BLaER1 (cell line): ENCODE data around the gene MRPS33.

Experiments
- H3K27ac ChIP-seq: shearing (Covaris generic); formaldehyde crosslinking; 2 replicates; pipeline ENCODE4 v1.8.1; 2022
- H3K27me3 ChIP-seq: shearing (Covaris generic); formaldehyde crosslinking; 2 replicates; pipeline ENCODE4 v1.8.1; 2022
- H3K36me3 ChIP-seq: shearing (Covaris generic); formaldehyde crosslinking; 2 replicates; pipeline ENCODE4 v1.8.1; 2022
- H3K4me1 ChIP-seq: shearing (Covaris generic); formaldehyde crosslinking; 2 replicates; pipeline ENCODE4 v1.8.1; 2022
- H3K4me2 ChIP-seq: shearing (Covaris generic); formaldehyde crosslinking; 2 replicates; pipeline ENCODE4 v1.8.1; 2022
- H3K4me3 ChIP-seq: shearing (Covaris generic); formaldehyde crosslinking; 2 replicates; pipeline ENCODE4 v1.8.1; 2022
- H3K9ac ChIP-seq: shearing (Covaris generic); formaldehyde crosslinking; 2 replicates; pipeline ENCODE4 v1.8.1; 2022
- H3K9me3 ChIP-seq: shearing (Covaris generic); formaldehyde crosslinking; 2 replicates; pipeline ENCODE4 v1.8.1; 2022
- H4K20me1 ChIP-seq: shearing (Covaris generic); formaldehyde crosslinking; 2 replicates; pipeline ENCODE4 v1.8.1; 2022
- Cebpa-rat ChIP-seq: shearing (Covaris generic); IDR thresholded peaks from 2 replicates; pipeline ENCODE4 v1.8.1; 2022

Gene MRPS33

GRCh38 chr7:141028767-141029166 lies 14.0 kb upstream of the MRPS33 start:
- H3K4me1 ChIP-seq, result no peaks in the 10 kb centered on the region
- no peak overlapping the region for H3K9ac ChIP-seq
- H3K9me3 ChIP-seq, result peaks cover 15% of the 10 kb centered on the region
- no peak overlapping the region for H3K27ac ChIP-seq
- H3K27me3 ChIP-seq, result no peaks in the 10 kb centered on the region
- no peak overlapping the region for H3K4me3 ChIP-seq
- H3K36me3 ChIP-seq, result no peaks in the 10 kb centered on the region
- no peak for TF ChIP-seq Cebpa-rat
- no peak overlapping the region for H3K4me2 ChIP-seq
- no peaks in the 10 kb centered on the region for H4K20me1 ChIP-seq

- Histone ChIP-seq H3K27ac (no peak overlapping the region), H3K9ac (no peak overlapping the region), H4K20me1 (no peaks in the 10 kb centered on the region), H3K27me3 (no peaks in the 10 kb centered on the region), H3K4me1 (no peaks in the 10 kb centered on the region), H3K36me3 (no peaks in the 10 kb centered on the region), H3K4me3 (no peak overlapping the region), H3K9me3 (peaks cover 15% of the 10 kb centered on the region), H3K4me2 (no peak overlapping the region)
- no peak for TF ChIP-seq Cebpa-rat
Observed at GRCh38 chr7:141027043-141027442, 12.3 kb upstream of the MRPS33 start.

DNA sequence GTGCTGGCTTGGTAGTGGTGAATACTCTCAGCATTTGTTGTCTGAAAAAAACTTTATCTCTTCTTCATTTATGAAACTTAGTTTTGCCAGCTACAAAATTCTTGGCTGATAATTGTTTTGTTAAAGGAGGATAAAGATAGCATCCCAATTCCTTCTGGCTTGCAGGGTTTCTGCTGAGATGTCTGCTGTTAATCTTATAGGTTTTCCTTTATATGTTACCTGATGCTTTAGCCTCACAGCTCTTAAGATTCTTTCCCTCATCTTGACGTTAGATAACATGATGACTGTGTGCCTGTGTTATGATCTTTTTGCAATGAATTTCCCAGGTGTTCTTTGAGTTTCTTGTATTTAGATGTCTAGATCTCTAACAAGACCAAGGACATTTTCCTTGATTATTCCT lies 9.9 kb upstream of the MRPS33 start:
- Histone ChIP-seq H3K4me2 (no peak overlapping the region), H3K36me3 (no peaks in the 10 kb centered on the region), H3K4me1 (no peaks in the 10 kb centered on the region), H3K27ac (no peak overlapping the region), H3K27me3 (no peaks in the 10 kb centered on the region), H3K4me3 (no peak overlapping the region), H3K9ac (no peak overlapping the region), H4K20me1 (no peaks in the 10 kb centered on the region), H3K9me3 (peaks cover 15% of the 10 kb centered on the region)
- TF ChIP-seq Cebpa-rat, result no peak

DNA sequence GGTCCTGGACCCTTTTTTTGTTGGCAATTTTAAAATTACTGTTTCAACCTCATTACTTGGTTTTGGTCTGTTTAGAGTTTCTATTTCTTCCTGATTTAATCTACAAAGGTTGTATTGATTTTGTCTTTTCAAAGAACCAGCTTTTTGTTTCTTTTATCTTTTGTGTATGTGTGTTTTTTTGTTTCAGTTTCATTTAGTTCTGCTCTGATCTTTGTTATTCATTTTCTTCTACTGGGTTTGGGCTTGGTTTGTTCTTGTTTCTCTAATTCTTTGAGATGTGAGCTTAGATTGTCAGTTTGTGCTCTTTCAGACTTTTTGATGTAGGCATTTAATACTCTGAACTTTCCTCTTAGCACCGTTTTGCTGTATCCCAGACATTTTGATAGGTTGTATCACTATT lies 8.5 kb upstream of the MRPS33 start:
- Histone ChIP-seq H3K27ac (no peak overlapping the region), H3K4me1 (no peaks in the 10 kb centered on the region), H4K20me1 (no peaks in the 10 kb centered on the region), H3K36me3 (no peaks in the 10 kb centered on the region), H3K27me3 (no peaks in the 10 kb centered on the region), H3K9ac (no peak overlapping the region), H3K4me2 (no peak overlapping the region), H3K4me3 (no peak overlapping the region), H3K9me3 (peaks cover 15% of the 10 kb centered on the region)
- TF ChIP-seq Cebpa-rat, result no peak

DNA sequence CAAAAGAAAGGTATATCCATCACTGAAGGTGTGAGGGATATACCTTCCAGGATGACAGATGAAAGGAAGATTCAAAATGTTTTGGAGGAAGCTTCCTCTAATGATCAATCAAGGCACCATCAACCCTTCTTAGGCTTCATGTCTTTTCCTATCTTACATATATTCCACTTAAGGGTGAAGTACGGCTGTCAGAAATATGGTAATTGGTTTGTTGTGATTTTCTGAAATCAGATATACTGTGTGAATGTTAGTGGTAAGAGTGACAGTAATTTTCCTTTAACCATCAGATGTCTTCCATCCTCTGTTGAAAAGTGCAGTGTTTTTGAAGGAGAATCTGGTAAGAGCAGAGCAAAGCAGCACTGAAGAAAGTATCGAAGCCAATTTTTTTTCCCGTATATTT lies 2.8 kb upstream of the MRPS33 start:
- H4K20me1 ChIP-seq, result no peaks in the 10 kb centered on the region
- no peak for TF ChIP-seq Cebpa-rat

GRCh38 chr7:141016349-141016748 lies 1.6 kb upstream of the MRPS33 start:
- no peak overlapping the region for H3K4me2 ChIP-seq
- no peaks in the 10 kb centered on the region for H3K36me3 ChIP-seq
- H3K4me1 ChIP-seq, result peaks cover 12% of the 10 kb centered on the region
- no peaks in the 10 kb centered on the region for H3K9me3 ChIP-seq
- no peak for TF ChIP-seq Cebpa-rat
- H4K20me1 ChIP-seq, result no peaks in the 10 kb centered on the region
- no peak overlapping the region for H3K9ac ChIP-seq
- H3K4me3 ChIP-seq, result no peak overlapping the region
- no peaks in the 10 kb centered on the region for H3K27me3 ChIP-seq
- no peak overlapping the region for H3K27ac ChIP-seq

More for the DNA sequence above, 2.8 kb upstream of the MRPS33 start:
- Histone ChIP-seq H3K9ac (no peak overlapping the region), H3K4me3 (no peak overlapping the region), H3K27me3 (no peaks in the 10 kb centered on the region), H3K4me1 (peaks cover 12% of the 10 kb centered on the region), H3K9me3 (no peaks in the 10 kb centered on the region), H3K27ac (no peak overlapping the region), H3K4me2 (no peak overlapping the region), H3K36me3 (no peaks in the 10 kb centered on the region)

- H3K9ac ChIP-seq, result peak overlapping the region; percentile 83
- no peak for TF ChIP-seq Cebpa-rat
- H3K4me1 ChIP-seq, result peaks cover 12% of the 10 kb centered on the region
- H3K27me3 ChIP-seq, result no peaks in the 10 kb centered on the region
- peak overlapping the region; percentile 74 for H3K4me3 ChIP-seq
- H3K36me3 ChIP-seq, result peaks cover 16% of the 10 kb centered on the region
- H3K9me3 ChIP-seq, result no peaks in the 10 kb centered on the region
- peak overlapping the region; percentile 80 for H3K4me2 ChIP-seq
- peak overlapping the region; percentile 90 for H3K27ac ChIP-seq
- no peaks in the 10 kb centered on the region for H4K20me1 ChIP-seq
Observed at GRCh38 chr7:141014125-141014523, 628 bp downstream of the MRPS33 start.

- Histone ChIP-seq H3K4me1 (peaks cover 12% of the 10 kb centered on the region), H3K9me3 (no peaks in the 10 kb centered on the region), H3K9ac (no peak overlapping the region), H3K4me3 (no peak overlapping the region), H3K36me3 (peaks cover 20% of the 10 kb centered on the region), H3K4me2 (peak overlapping the region; percentile 80), H3K27ac (no peak overlapping the region), H4K20me1 (no peaks in the 10 kb centered on the region), H3K27me3 (no peaks in the 10 kb centered on the region)
- no peak for TF ChIP-seq Cebpa-rat
Observed at GRCh38 chr7:141013345-141013715, 1.4 kb downstream of the MRPS33 start.

DNA sequence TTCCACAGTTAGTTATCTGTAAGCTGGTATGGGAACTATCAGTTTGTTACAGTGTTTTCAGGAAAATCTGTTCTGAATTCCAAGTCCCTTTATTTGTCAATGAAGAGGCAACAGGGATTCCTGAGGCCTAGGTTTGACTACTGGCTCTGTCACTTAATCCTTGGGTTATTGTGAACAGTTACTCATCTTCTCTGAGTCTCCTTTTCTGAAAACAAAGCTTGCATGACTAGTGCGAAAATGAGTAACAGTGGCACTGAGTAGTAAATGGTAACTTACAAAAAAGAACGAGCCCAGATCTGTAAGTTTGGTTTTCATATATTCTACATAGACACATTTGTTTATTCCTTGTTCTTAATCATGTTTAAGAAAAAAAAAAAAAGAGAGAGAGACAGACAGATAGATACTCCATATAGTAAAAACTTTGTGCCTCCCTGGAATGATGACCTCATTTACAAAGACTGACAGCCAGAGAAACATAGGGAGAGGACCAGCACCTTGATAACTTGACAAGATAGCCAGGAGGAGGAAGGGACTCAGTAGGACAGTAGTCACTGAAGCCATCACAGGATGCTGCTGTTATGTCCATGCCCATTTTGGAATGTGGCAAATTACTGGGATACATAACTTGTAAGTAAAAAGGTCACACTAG lies 1.9 kb downstream of the MRPS33 start:
- Histone ChIP-seq H3K27ac (no peak overlapping the region), H3K36me3 (peaks cover 22% of the 10 kb centered on the region), H4K20me1 (no peaks in the 10 kb centered on the region), H3K9me3 (no peaks in the 10 kb centered on the region), H3K4me2 (peak overlapping the region; percentile 80), H3K27me3 (no peaks in the 10 kb centered on the region), H3K4me1 (peaks cover 12% of the 10 kb centered on the region), H3K4me3 (no peak overlapping the region), H3K9ac (no peak overlapping the region)
- TF ChIP-seq Cebpa-rat, result no peak

DNA sequence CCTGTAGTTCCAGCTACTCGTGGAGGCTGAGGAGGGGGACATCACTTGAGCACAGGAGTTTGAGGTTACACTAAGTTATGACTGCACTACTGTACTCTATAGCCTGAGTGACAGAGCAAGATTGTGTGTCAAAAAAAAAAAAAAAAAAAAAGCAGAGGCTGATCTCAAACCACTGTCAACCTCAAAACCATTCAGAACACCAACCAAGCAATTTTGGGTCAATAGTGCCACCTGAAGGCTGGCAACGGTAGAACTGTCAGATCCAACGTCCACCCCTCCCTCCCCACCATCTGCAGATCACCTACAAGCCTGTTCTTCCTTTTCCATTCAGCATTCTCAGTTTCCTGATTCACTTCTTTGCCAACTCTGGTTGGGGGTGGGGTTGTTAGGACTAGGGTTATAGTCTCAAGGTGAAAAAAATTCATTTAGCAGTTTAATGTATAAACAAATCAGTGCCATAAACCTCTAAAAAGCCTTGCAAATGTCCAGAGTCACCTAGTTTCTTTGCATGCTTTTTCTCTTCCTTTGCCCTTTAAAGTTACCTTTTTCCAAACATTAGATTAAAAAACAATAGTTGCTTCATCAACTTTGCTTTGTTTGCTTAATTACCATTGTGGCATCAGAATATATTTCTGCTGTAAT lies 2.6 kb downstream of the MRPS33 start:
- peaks cover 12% of the 10 kb centered on the region for H3K4me1 ChIP-seq
- H3K36me3 ChIP-seq, result peaks cover 29% of the 10 kb centered on the region
- no peak overlapping the region for H3K4me2 ChIP-seq
- no peaks in the 10 kb centered on the region for H3K27me3 ChIP-seq
- no peaks in the 10 kb centered on the region for H3K9me3 ChIP-seq
- TF ChIP-seq Cebpa-rat, result no peak
- no peaks in the 10 kb centered on the region for H4K20me1 ChIP-seq
- H3K4me3 ChIP-seq, result no peak overlapping the region
- no peak overlapping the region for H3K27ac ChIP-seq
- H3K9ac ChIP-seq, result no peak overlapping the region

DNA sequence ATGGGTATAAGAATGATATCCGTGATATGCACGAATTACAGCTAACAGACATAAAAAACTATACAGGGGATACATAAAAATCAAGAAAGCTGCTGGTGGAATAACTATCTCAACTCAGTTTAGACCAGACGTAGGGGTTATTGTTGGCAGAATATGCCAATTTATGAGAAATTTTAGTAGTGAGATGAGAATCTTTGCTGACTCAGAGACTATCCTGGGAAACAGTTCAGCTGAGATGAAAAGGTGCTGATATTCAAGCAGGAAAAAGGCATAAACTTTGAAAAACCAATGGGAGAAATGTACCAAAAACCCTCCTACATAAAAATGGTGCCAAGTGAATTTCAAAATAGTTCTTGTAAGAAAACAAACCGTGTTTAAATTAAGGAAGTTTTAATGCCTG lies 3.3 kb downstream of the MRPS33 start:
- Histone ChIP-seq H3K36me3 (peaks cover 36% of the 10 kb centered on the region), H3K9ac (no peak overlapping the region), H3K27me3 (no peaks in the 10 kb centered on the region), H4K20me1 (no peaks in the 10 kb centered on the region), H3K9me3 (no peaks in the 10 kb centered on the region), H3K4me2 (no peak overlapping the region), H3K4me1 (peaks cover 12% of the 10 kb centered on the region), H3K27ac (no peak overlapping the region), H3K4me3 (no peak overlapping the region)
- TF ChIP-seq Cebpa-rat, result no peak
